Cardiac septum (tissue), 1 donor: Measurements from ENCODE around the gene PGC. TPM values are rescaled to one million over a fixed set of nuclear protein-coding genes. Genes with fewer than 3 reads are reported as not detected.
"Not testable (repeated sequence)": the region's sequence is repeated elsewhere in the genome, so short reads cannot be mapped to it uniquely, and the experiment has no call there.

Experiments
- DNase-seq: peaks from one replicate; pipeline ENCODE4 v3.0.0-alpha.2; 2020; ENCODE audit warnings: low spot score
- intact Hi-C: fragments of 100-400 bp; cut with DNase I; formaldehyde crosslinking; loops from one replicate; pipeline ENCODE4 v1.14.0; 2022
- total RNA-seq: library from RNA; stranded (reverse); fragmentation: NEBNext Ultra II Directional; extraction: Animal tissue kit (Norgen Biotek cat#: 25700); gene quantifications from one replicate; pipeline ENCODE4 v1.2.1, GENCODE V29; 2021
- donor health status: DM: no; HTN: no; CAD: no.

PGC gene
- total RNA-seq, 1 donor from 2014 or later, result not detected

DNA sequence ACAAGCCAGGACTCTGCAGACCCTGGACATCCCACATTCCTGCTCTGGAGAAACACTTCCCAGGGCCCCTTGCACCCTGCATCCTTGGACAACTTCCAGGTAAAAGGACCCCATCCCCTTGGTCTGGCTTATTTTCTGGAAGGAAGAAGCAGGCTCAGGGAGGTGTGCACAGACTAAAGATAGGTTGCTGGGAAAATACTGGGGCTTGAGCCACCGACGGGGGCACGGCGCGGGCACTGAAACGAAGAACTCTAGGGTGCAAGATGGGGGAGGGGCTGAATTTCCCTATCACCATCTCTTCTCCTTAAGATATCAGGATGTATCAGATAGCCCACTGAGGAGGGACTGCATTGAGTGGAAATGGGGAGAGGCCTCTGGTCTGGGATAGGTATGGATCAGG, 31.7 kb upstream of the PGC start:
- intact Hi-C loops, result loop anchor here (5.0 kb wide), 4 partner anchors 42 to 412 kb away; partner anchors contain the start of gene TFEB
- peak; percentile 65 for DNase-seq

DNA sequence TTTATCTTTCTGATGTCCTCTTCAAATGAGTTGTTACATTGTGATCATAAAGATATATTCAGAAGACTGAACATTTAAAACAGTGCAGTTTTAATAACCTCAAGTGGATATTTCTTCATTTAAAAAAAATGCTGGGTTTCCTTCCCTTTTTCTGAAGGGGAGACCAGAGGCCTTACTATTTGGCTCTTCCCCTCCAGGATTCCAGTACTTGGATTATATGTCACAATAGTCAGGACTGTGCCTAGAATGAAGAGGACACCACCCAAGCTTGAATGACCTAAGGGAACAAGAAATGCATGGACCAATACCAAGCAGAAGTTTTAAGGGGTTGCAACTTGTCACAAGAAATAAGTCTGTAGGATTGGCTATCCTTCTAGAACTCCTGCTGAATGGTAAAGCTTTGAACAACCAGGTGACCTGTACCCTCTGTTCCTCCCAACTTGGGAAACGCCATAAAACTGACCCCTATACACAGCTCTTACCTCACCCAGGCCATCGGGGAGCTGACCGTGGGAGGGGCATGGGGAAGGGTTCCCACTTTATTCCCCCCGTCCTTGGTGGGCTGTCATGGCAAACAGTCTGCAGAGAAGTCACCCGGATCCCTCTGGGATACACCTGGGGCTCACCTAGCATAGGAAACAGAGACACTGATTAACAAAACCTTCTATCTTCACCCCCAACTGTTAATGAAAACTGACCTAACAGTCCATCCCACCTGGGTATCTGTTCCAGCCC, 30.5 kb upstream of the PGC start:
- intact Hi-C loops, result loop anchor here (5.0 kb wide), 4 partner anchors 40 to 410 kb away; partner anchors contain the start of gene TFEB
- DNase-seq, result peak; percentile 58

DNA sequence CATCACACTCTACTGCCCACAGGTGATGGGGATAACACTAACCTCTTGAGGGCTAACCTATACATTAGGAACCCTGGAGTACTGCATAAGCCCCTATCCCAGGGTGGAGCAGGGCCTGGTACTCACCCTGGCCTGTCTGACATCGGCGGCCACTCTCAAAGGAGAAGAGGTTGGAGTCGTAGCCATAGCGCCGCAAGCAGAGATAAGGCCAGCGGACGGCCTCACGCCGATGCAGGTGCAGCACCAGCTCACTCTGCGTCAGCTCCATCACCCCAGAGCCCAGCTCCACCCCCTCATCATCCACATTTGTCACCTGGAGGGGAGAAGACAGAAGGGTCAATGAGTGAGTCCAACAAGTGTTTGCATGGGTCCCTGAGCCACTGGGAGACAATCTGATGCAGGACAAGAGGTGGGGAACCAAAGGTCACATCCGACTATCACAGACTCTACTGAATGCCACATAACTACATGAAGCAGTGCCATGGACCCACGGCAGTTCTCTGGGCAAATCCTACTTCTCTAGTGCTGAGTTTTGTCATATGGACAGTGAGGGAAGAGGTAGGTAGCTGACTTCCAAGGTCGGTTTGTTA, 28.2 kb upstream of the PGC start:
- intact Hi-C loops, result loop anchor here (2.0 to 5.0 kb wide), 5 partner anchors 38 to 408 kb away; partner anchors contain the start of gene TFEB
- DNase-seq, result no peak

GRCh38 chr6:41774841-41775240, 27.6 kb upstream of the PGC start:
- DNase-seq, result peak; percentile 27
- intact Hi-C loops, result loop anchor here (2.0 to 5.0 kb wide), 5 partner anchors 38 to 408 kb away; partner anchors contain the start of gene TFEB

DNA sequence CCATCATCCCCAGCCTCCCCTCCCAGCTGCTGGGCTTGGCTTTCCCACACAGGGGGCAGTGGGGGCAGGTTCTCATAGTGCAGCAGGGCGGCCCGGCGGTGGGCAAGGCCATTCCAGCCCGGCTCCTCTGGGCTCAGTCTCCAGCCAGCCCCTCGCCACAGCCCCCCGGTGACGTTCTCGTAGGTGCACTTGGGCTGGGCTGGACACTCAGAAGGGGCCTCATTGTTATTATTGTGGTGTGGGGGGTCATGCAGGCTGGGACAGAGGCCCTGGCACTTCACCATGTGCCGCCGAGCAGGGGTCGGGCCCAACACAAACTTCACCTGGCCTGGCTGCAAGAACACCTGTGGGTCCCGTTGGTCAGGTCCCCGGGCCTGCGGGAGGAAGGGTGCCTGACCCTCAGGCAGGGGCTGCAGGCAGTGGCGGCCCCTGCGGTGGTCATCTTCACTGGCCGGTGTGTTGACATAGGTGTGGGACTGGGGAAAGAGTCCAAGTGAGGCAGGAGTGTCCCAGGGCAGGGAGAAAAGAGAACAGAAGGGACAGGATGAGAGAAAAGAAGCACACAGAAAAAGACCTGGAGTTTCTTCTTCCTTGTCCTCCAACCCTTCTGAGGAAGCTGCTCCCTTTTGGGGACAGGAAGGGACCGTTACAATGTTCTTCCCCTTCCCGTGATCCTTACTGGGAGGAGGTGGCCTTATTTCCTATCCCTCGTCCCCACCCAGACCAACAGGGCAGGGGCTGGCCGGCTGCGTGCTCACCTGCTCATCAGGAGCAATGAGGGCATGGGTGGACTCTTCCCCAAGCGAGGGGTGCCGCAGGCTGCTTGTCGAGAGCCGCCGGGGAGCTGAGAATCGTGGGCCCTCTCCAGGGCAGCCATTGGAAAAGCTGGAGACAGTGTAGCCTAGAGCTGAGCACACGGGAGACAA, 24.1 kb upstream of the PGC start:
- intact Hi-C loops, result no loop called here
- DNase-seq, result peak; percentile 29

DNA sequence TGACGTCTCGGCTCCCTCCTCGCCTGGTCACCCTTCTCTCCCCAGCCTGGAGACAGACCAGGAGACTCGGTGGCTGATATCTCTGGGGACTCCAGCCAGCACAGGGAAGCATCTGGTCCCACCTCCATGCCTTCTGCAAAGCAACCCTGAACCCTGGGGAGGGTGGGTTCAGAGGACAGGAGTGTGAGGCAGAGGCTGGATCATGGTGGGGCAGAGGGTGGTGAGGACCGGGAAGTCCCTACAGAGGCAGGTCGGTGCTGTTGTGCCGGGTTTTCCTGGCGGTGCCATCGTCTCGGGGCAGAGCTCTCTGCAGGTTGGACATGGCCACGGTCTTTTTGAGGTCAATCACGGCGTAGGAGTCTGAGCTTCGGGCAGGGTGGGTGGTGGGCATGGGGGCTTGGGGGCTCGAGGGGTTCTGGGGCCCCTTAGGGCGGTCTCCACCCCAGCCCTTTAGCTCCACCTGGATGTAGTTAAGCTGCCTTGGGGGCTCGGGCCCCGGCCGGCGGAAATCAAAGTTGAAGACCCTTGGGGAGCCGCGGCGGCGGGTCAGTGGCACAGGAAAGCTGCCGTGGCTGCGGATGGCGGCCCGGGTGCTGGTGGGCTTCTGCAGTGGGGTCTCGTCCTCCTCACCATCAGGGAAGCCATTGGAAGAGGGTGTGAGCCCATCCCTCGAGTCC, 23.3 kb upstream of the PGC start:
- DNase-seq, result peak; percentile 46
- intact Hi-C loops, result no loop called here

- DNase-seq, result no peak
- intact Hi-C loops, result no loop called here
These were observed 22.2 kb upstream of the PGC start for GRCh38 chr6:41769376-41769775.

- no peak for DNase-seq
- intact Hi-C loops, result no loop called here
These were observed 21.5 kb upstream of the PGC start for GRCh38 chr6:41768545-41769308.

GRCh38 chr6:41767112-41767833, 20.1 kb upstream of the PGC start:
- no peak for DNase-seq
- intact Hi-C loops, result no loop called here

GRCh38 chr6:41766043-41766664, 19.0 kb upstream of the PGC start:
- intact Hi-C loops, DNase-seq: not testable (repeated sequence)

GRCh38 chr6:41763470-41763869, 16.3 kb upstream of the PGC start:
- DNase-seq, result no peak
- intact Hi-C loops, result no loop called here

DNA sequence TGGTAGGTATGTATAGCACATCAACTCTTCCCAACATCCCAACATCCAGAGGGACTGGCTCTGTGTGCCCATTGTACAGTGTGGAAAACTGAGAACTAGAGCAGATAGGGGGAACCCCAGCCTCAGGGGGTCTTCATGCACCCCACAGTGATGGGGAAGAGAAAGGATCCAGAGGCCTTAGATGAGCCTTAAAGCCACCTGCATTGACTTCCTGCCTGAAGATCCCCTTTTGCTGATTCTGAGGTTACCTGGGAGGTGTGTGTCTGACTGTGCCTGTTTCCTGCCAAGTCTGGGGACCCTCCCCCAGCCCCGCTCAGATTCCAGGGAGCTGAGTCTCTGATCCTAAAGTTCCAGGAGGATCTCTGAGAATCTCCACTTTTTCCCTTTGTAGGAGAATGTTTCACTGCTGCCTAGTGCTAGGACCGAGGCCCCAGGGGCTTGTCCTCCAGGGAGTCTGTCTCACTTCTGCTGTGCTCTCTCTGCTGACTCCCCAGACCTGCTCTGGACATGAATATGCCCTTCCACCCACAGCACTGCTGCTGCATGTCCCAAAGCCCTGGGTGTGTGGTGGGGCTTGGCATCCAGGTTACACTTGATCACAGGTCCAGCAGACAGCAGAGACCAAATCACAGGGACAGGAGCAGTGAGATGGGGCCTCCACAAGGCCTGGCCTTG, 12.8 kb upstream of the PGC start:
- intact Hi-C loops, result no loop called here
- no peak for DNase-seq

GRCh38 chr6:41759106-41759904, 12.1 kb upstream of the PGC start:
- intact Hi-C loops, result no loop called here
- DNase-seq, result no peak

GRCh38 chr6:41758641-41759035, 11.4 kb upstream of the PGC start:
- DNase-seq, result no peak
- intact Hi-C loops, result no loop called here

DNA sequence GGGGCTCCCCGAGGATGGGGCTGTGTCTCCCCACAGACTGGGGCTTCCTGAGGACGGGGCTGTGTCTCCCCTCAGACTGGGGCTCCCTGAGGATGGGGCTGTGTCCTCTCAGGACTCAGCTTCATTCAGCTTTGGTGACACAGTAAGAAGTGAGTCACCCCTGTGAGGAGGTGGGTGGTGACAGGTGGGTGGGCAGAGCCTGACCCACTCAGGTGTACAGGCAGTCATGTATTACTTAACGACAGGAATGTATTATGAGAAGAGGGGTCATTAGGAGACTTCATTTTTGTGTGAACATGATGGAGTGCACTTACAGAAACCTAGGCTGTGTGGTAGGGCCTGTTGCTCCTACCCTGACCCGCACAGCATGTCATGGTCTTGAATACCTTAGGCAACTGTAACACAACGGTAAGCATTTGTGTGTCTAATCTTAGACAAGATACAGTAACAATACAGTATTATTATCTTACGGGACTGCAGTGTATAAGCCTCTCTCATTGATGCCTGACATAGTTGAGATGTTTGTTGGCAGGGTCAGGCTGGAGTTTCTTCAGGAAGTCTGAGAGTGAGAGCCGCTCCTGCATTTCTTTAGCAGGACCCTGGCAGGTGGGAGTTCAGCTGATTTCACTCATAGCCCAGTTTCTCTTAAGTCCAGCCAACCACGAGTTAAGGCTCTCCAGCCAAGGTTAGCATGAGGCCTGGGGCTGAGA, 10.9 kb upstream of the PGC start:
- DNase-seq, result no peak
- intact Hi-C loops, result no loop called here

DNA sequence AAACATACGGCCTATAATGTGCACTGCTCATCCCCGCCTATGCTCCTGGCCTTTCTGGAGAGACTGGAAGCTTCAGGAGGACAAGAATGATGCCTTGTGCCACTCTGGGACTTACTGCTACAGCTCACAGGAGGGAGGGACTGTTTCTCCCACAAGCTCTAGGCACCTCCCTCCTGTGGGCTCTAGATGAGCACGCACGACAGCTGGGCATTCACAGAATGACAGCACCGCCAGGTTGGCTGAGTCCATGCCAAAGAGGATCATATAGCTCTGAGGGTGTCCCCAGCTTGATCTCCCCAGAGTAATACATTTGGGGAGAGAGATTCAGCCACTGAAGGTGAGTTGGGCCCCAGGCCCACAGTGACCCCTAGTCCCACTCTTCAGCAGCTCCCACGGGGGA, 10.1 kb upstream of the PGC start:
- intact Hi-C loops, result no loop called here
- no peak for DNase-seq
